OCI-LY7 (cell line): ENCODE results near the gene CUEDC1. TPM values are rescaled to one million over a fixed set of nuclear protein-coding genes. Genes with fewer than 3 reads are reported as not detected.

Source experiments
- BruUV-seq: library from RNA; stranded (reverse); fragments of 400-500 nt; replicated peaks from 2 replicates; lab custom pipeline; 2021; lab: Mats Ljungman, UMichigan
- CTCF ChIA-PET: fragments of 300-600 bp; sonication (Branson Sonifier 250); formaldehyde crosslinking; loops from one replicate; lab custom pipeline; 2022; ENCODE audit warnings: antibody characterized with exemption; ENCODE audit not compliant: unreplicated experiment; lab: Charles Lee
- POLR2A ChIA-PET: fragments of 300-600 bp; sonication (Branson Sonifier 250); formaldehyde crosslinking; loops from one replicate; lab custom pipeline; 2022; ENCODE audit warnings: antibody characterized with exemption; lab: Charles Lee
- DNase-seq: peaks from one replicate; pipeline ENCODE4 v3.0.0-alpha.2; 2015; ENCODE audit warnings: low spot score
- H2AFZ ChIP-seq: fragments of 200-600 bp; sonication (generic), shearing (Covaris generic); 2 replicates; pipeline ENCODE4 v1.6.1; 2014; ENCODE audit warnings: mild to moderate bottlenecking, antibody characterized with exemption, low read length, moderate library complexity
- H3K27ac ChIP-seq: fragments of 200-600 bp; sonication (generic); 2 replicates; pipeline ENCODE4 v1.5.1; 2014; ENCODE audit warnings: mixed run types, low read depth, mild to moderate bottlenecking, moderate library complexity, low read length, inconsistent platforms; ENCODE audit not compliant: poor library complexity, severe bottlenecking
- H3K36me3 ChIP-seq: fragments of 200-600 bp; sonication (generic); 2 replicates; pipeline ENCODE4 v1.6.1; 2014; ENCODE audit warnings: mild to moderate bottlenecking, antibody characterized with exemption, low read length, moderate library complexity, mixed read lengths; ENCODE audit not compliant: insufficient read depth
- H3K4me1 ChIP-seq: fragments of 200-600 bp; sonication (generic); 2 replicates; pipeline ENCODE4 v1.5.1; 2014; ENCODE audit warnings: mild to moderate bottlenecking, low read length; ENCODE audit not compliant: insufficient read depth, poor library complexity, severe bottlenecking
- H3K4me2 ChIP-seq: fragments of 200-600 bp; sonication (generic); 2 replicates; pipeline ENCODE4 v1.6.1; 2014; ENCODE audit warnings: mild to moderate bottlenecking, low read length
- H3K4me3 ChIP-seq: fragments of 200-600 bp; sonication (generic); 2 replicates; pipeline ENCODE4 v1.5.1; 2014; ENCODE audit warnings: mild to moderate bottlenecking, low read depth, low read length; ENCODE audit not compliant: poor library complexity, severe bottlenecking
- H3K79me2 ChIP-seq: fragments of 200-600 bp; sonication (generic); 2 replicates; pipeline ENCODE4 v1.6.1; 2016; ENCODE audit warnings: low read depth, mild to moderate bottlenecking, low read length, moderate library complexity, mixed read lengths; ENCODE audit not compliant: insufficient read depth
- H3K9me2 ChIP-seq: fragments of 200-600 bp; sonication (generic); 2 replicates; pipeline ENCODE4 v1.6.1; 2016; ENCODE audit warnings: mild to moderate bottlenecking, low read length, mixed read lengths; ENCODE audit not compliant: insufficient read depth
- H3K9me3 ChIP-seq: fragments of 200-600 bp; sonication (generic); 2 replicates; pipeline ENCODE4 v1.6.1; 2014; ENCODE audit warnings: mild to moderate bottlenecking, mixed run types, low read length, mixed read lengths
- H4K20me1 ChIP-seq: fragments of 200-600 bp; sonication (generic); 2 replicates; pipeline ENCODE4 v1.6.1; 2014; ENCODE audit warnings: mild to moderate bottlenecking, antibody characterized with exemption, low read length, moderate library complexity, mixed read lengths; ENCODE audit not compliant: insufficient read depth
- CTCF ChIP-seq: fragments of 200-600 bp; sonication (generic); conservative IDR thresholded peaks from 2 replicates; pipeline ENCODE4 v1.5.1; 2014; ENCODE audit warnings: mild to moderate bottlenecking, antibody characterized with exemption, low read length, moderate library complexity, mixed read lengths
- EZH2phosphoT487 ChIP-seq: fragments of 200-600 bp; sonication (generic); IDR thresholded peaks from 2 replicates; pipeline ENCODE4 v1.6.1; 2018; ENCODE audit warnings: low read depth, borderline replicate concordance, mild to moderate bottlenecking, mixed run types, antibody characterized with exemption, low read length, moderate library complexity, mixed read lengths
- intact Hi-C: fragments of 100-400 bp; cut with micrococcal nuclease; formaldehyde crosslinking; loops from one replicate; pipeline ENCODE4 v1.10.0; 2022; ENCODE audit not compliant: unreplicated experiment
- total RNA-seq, 2 experiments: library from RNA; depleted of rRNA in 1 of 2; stranded (reverse); fragments of >200 nt in 1 of 2; shearing (Covaris generic) in 1 of 2; gene quantifications; 2 replicates each; pipeline ENCODE4 v1.2.3, GENCODE V29; 2014 to 2022

Gene CUEDC1
- total RNA-seq, 2 experiments from 2014 or later = 0.74 TPM; not detected in 1

DNA sequence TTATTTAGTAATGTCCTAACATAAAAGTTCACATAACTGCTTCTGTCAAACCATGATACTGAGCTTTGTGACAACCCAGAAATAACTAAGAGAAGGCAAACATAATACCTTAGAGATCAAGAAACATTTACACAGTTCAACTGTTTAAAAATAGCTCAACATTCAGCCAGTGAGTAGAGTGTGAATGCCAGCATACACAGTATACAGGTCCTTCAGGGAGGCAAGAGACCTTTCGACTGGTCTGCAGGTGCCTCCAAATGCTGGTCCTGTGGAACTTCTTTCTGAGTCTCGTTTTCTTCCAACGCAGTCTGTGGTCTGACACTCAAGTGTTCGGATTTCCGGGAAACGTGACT, 115.7 kb downstream of the CUEDC1 start:
- intact Hi-C loops = no loop called here
- Histone ChIP-seq H4K20me1 (no peaks in the 10 kb centered on the region), H3K4me1 (no peaks in the 10 kb centered on the region), H3K4me3 (no peak overlapping the region), H3K79me2 (peaks cover 6% of the 10 kb centered on the region; the same call in 1 of the 2 replicates), H3K9me3 (no peaks in the 10 kb centered on the region), H3K36me3 (peaks cover 57% of the 10 kb centered on the region), H3K27ac (no peak overlapping the region), H3K9me2 (no peaks in the 10 kb centered on the region), H3K4me2 (no peak overlapping the region), H2AFZ (no peak overlapping the region)
- no TSS peak for BruUV-seq
- no peak for DNase-seq
- TF ChIP-seq CTCF (no peak), EZH2phosphoT487 (no peak)
- POLR2A ChIA-PET = interaction anchor here (0.7 kb wide), 1 partner anchor 181 kb away, joined by 3 read pairs; no protein-coding TSS in a partner anchor
- CTCF ChIA-PET = no interaction called here

DNA sequence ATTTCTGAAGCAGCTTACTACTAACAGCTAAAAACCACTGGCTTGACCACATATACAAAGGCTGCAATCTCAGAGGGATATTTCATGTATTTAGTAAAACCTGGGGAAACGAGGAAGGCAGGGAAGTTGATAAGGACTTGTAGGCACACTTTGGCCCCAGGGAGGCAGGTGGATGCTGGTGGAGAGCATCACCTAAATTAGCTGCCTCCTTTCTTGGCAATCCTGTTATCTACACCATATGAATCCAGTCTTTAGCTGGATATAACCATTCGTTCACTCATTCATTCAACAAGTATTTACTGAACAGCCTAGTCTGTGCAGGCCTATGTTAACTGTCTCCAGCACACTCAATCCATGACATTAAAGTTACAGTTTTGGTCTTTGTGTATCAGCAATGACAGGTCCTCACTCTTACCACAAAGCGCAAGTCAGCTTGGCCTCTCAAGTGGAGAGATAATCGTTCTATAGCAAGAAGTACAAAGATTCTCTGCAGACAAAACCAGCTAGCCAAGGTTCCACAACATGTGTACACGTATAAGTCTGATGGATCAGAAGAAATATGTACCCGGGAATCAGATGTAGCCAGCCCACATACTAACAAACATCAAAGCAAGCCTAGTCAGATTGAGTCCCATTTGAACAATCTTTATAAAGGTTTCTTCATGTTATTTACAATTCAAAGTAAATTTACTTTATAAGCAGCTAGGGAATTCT, 116.2 kb downstream of the CUEDC1 start:
- Histone ChIP-seq H4K20me1 (no peaks in the 10 kb centered on the region), H3K79me2 (peaks cover 5% of the 10 kb centered on the region; the same call in 1 of the 2 replicates), H3K4me1 (no peaks in the 10 kb centered on the region), H3K4me2 (no peak overlapping the region), H2AFZ (no peak overlapping the region), H3K4me3 (no peak overlapping the region), H3K9me3 (no peaks in the 10 kb centered on the region), H3K27ac (no peak overlapping the region), H3K36me3 (peaks cover 56% of the 10 kb centered on the region), H3K9me2 (no peaks in the 10 kb centered on the region)
- intact Hi-C loops = no loop called here
- DNase-seq = no peak
- TF ChIP-seq EZH2phosphoT487 (no peak), CTCF (no peak)
- BruUV-seq = no TSS peak
- CTCF ChIA-PET = no interaction called here
- POLR2A ChIA-PET = interaction anchor here (0.7 kb wide), 1 partner anchor 180 kb away, joined by 3 read pairs; no protein-coding TSS in a partner anchor

GRCh38 chr17:57838453-57838852, 116.8 kb downstream of the CUEDC1 start:
- BruUV-seq = no TSS peak
- intact Hi-C loops = no loop called here
- Histone ChIP-seq H3K4me3 (no peak overlapping the region), H4K20me1 (no peaks in the 10 kb centered on the region), H3K4me2 (no peak overlapping the region), H3K4me1 (no peaks in the 10 kb centered on the region), H3K9me2 (no peaks in the 10 kb centered on the region), H3K27ac (no peak overlapping the region), H3K79me2 (no peaks in the 10 kb centered on the region), H3K36me3 (peaks cover 50% of the 10 kb centered on the region), H3K9me3 (no peaks in the 10 kb centered on the region), H2AFZ (no peak overlapping the region)
- POLR2A ChIA-PET = no interaction called here
- CTCF ChIA-PET = no interaction called here
- no peak for DNase-seq
- TF ChIP-seq CTCF (no peak), EZH2phosphoT487 (no peak)
